Measurements from ENCODE around the gene IMMP2L.
"Not testable (repeated sequence)": the region's sequence is repeated elsewhere in the genome, so short reads cannot be mapped to it uniquely, and the experiment has no call there.

DNA sequence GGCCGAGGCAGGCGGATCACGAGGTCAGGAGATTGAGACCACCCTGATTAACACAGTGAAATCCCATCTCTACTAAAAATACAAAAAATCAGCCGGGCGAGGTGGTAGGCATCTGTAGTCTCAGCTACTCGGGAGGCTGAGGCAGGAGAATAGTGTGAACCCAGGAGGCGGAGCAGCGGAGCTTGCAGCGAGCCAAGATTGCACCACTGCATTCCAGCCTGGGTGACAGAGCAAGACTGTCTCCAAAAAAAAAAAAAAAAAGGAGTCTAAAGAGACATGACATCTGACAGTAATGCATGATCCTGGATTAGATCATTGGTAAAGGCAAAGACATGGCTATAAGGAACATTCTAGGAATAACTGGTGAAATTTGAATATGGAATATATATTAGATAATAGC is 489.6 kb downstream of the IMMP2L start:
- not testable (repeated sequence) for TF ChIP-seq GABPA (IDR thresholded peaks at IDR 0.05 in 1 of 2, conservative IDR thresholded peaks at IDR 0.05 in 1 of 2); JUND (IDR thresholded peaks at IDR 0.05); TAF1 (conservative IDR thresholded peaks at IDR 0.05); YY1 (IDR thresholded peaks at IDR 0.05); MAX (IDR thresholded peaks at IDR 0.05); HNF4G (IDR thresholded peaks at IDR 0.05)
- TF ChIP-seq, protein P1, sequence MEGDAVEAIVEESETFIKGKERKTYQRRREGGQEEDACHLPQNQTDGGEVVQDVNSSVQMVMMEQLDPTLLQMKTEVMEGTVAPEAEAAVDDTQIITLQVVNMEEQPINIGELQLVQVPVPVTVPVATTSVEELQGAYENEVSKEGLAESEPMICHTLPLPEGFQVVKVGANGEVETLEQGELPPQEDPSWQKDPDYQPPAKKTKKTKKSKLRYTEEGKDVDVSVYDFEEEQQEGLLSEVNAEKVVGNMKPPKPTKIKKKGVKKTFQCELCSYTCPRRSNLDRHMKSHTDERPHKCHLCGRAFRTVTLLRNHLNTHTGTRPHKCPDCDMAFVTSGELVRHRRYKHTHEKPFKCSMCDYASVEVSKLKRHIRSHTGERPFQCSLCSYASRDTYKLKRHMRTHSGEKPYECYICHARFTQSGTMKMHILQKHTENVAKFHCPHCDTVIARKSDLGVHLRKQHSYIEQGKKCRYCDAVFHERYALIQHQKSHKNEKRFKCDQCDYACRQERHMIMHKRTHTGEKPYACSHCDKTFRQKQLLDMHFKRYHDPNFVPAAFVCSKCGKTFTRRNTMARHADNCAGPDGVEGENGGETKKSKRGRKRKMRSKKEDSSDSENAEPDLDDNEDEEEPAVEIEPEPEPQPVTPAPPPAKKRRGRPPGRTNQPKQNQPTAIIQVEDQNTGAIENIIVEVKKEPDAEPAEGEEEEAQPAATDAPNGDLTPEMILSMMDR (IDR thresholded peaks at IDR 0.05; ENCODE audit: low read depth, low read length, missing input control) = not testable (repeated sequence)
- TF ChIP-seq, protein P2, sequence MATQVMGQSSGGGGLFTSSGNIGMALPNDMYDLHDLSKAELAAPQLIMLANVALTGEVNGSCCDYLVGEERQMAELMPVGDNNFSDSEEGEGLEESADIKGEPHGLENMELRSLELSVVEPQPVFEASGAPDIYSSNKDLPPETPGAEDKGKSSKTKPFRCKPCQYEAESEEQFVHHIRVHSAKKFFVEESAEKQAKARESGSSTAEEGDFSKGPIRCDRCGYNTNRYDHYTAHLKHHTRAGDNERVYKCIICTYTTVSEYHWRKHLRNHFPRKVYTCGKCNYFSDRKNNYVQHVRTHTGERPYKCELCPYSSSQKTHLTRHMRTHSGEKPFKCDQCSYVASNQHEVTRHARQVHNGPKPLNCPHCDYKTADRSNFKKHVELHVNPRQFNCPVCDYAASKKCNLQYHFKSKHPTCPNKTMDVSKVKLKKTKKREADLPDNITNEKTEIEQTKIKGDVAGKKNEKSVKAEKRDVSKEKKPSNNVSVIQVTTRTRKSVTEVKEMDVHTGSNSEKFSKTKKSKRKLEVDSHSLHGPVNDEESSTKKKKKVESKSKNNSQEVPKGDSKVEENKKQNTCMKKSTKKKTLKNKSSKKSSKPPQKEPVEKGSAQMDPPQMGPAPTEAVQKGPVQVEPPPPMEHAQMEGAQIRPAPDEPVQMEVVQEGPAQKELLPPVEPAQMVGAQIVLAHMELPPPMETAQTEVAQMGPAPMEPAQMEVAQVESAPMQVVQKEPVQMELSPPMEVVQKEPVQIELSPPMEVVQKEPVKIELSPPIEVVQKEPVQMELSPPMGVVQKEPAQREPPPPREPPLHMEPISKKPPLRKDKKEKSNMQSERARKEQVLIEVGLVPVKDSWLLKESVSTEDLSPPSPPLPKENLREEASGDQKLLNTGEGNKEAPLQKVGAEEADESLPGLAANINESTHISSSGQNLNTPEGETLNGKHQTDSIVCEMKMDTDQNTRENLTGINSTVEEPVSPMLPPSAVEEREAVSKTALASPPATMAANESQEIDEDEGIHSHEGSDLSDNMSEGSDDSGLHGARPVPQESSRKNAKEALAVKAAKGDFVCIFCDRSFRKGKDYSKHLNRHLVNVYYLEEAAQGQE (IDR thresholded peaks at IDR 0.05) = not testable (repeated sequence)

All from liver (tissue), 3 donors.